ENCODE data around the gene KRT2. TPM values are rescaled to one million over a fixed set of nuclear protein-coding genes. Genes with fewer than 3 reads are reported as not detected.

Gene KRT2
- total RNA-seq, 2 donors from 2014 or later: 1.4 TPM; not detected in 1

- H3K36me3 ChIP-seq: no peaks in the 10 kb centered on the region
- no peaks in the 10 kb centered on the region for H3K9me3 ChIP-seq
- no peak overlapping the region for H3K4me3 ChIP-seq
- DNase-seq (ENCODE audit: low spot score) (no peak), ATAC-seq (ENCODE audit: insufficient number of reproducible peaks, low FRiP score, low read depth) (no peak)
- peaks cover 0 to 8% of the 10 kb centered on the region in 2 donors for H3K4me1 ChIP-seq (ENCODE audit: control insufficient read depth in 1 of 2, low read depth in 2 of 2)
- H3K27me3 ChIP-seq (replicated peaks; ENCODE audit: insufficient read depth): no peaks in the 10 kb centered on the region
- H3K27ac ChIP-seq: no peak overlapping the region
- TF ChIP-seq, protein P1, sequence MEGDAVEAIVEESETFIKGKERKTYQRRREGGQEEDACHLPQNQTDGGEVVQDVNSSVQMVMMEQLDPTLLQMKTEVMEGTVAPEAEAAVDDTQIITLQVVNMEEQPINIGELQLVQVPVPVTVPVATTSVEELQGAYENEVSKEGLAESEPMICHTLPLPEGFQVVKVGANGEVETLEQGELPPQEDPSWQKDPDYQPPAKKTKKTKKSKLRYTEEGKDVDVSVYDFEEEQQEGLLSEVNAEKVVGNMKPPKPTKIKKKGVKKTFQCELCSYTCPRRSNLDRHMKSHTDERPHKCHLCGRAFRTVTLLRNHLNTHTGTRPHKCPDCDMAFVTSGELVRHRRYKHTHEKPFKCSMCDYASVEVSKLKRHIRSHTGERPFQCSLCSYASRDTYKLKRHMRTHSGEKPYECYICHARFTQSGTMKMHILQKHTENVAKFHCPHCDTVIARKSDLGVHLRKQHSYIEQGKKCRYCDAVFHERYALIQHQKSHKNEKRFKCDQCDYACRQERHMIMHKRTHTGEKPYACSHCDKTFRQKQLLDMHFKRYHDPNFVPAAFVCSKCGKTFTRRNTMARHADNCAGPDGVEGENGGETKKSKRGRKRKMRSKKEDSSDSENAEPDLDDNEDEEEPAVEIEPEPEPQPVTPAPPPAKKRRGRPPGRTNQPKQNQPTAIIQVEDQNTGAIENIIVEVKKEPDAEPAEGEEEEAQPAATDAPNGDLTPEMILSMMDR (IDR thresholded peaks at IDR 0.05): no peak
Measured at GRCh38 chr12:52692254-52692653, 40.2 kb upstream of the KRT2 start.

- ATAC-seq (ENCODE audit: insufficient number of reproducible peaks, low FRiP score, low read depth) (no peak), DNase-seq (ENCODE audit: low spot score) (no peak)
- TF ChIP-seq, protein P1 (IDR thresholded peaks at IDR 0.05): no peak
- Histone ChIP-seq H3K36me3 (no peaks in the 10 kb centered on the region), H3K9me3 (no peaks in the 10 kb centered on the region), H3K4me3 (no peak overlapping the region), H3K27ac (no peak overlapping the region), H3K4me1 (ENCODE audit: control insufficient read depth in 1 of 2, low read depth in 2 of 2) (peaks cover 0 to 8% of the 10 kb centered on the region in 2 donors), H3K27me3 (replicated peaks; ENCODE audit: insufficient read depth) (no peaks in the 10 kb centered on the region)
Measured at GRCh38 chr12:52691841-52692150, 39.8 kb upstream of the KRT2 start.

DNA sequence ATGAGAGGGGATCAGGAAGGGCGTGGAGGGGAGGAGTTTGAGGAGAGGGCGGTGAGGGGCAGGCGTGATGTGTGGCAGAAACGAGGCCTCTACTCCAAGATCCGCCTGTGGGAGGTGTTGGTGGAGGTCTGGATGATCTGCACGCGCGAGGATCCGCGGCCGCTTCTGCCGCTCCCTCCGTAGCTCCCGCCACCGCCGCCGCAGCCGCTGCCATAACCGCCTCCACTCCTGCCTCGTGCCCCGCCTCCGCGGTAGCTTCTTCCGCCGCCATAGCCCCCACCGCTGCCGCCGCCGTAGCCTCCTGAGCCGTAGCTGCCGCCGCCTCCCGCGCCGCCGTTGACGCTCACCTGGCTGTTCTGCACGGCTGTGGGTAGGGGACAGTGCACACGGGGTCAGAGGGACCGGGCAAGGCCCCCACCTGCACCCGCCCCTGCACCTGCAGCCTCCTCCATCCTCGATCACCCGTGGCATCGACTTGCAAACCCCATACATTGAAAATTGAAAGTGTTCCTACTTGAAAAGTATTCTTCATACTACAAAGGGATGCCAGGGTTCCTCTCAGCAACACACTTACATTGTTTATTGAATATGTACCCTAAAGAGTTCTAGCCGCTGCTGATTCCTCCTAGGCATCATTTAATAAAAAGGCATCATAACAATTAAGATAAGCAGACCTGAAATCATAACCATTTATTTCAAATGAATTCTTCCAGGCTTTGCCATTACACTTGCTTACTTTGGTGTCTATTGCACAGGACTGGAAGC is 39.2 kb upstream of the KRT2 start:
- H3K27me3 ChIP-seq (replicated peaks; ENCODE audit: insufficient read depth): no peaks in the 10 kb centered on the region
- no peak for ATAC-seq (ENCODE audit: insufficient number of reproducible peaks, low FRiP score, low read depth)

DNA sequence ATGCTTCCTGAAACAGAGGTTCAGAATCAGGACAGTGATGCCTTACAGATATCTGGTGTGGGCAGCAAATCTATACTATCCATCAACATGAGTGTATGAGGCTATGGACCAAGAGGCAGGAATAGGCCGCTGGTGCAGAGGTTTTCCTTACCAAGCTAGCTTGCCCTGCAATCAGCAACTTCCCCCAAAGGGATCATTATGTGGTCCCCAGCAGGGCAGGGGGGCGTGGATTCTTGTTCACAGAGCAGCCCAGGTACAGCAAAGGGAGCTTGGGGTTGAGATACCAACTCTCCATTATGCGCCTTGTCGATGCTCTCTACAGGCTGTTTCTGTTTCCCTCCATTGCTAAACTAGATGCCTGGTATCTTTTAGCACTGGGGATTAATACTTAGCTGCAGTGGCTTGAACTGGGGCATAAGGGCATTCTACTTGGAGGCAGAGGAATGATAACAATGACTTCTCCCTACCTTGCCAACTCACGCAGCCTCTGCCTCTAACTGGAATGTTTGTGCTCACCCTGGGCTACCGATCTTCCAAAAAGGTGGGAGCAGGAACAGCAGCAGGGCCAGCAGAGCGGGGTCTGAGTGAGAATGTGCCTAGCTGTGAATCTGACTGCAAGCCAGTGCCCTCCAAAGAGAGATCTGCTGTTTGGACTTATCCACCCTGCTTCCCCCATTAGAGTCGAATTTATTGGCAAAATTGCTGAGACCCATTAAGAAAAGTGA is 38.5 kb upstream of the KRT2 start:
- ATAC-seq (ENCODE audit: insufficient number of reproducible peaks, low FRiP score, low read depth): no peak
- Histone ChIP-seq H3K9me3 (no peaks in the 10 kb centered on the region), H3K27ac (no peak overlapping the region), H3K4me3 (peak overlapping the region; percentile 61), H3K36me3 (no peaks in the 10 kb centered on the region), H3K4me1 (ENCODE audit: control insufficient read depth in 1 of 2, low read depth in 2 of 2) (peaks cover 0 to 8% of the 10 kb centered on the region in 2 donors), H3K27me3 (replicated peaks; ENCODE audit: insufficient read depth) (no peaks in the 10 kb centered on the region)
- TF ChIP-seq, protein P1 (IDR thresholded peaks at IDR 0.05): no peak
- no peak for DNase-seq (ENCODE audit: low spot score)

More for the DNA sequence above, 39.2 kb upstream of the KRT2 start:
- TF ChIP-seq, protein P1 (IDR thresholded peaks at IDR 0.05): no peak
- no peaks in the 10 kb centered on the region for H3K36me3 ChIP-seq
- no peak overlapping the region for H3K27ac ChIP-seq
- peaks cover 0 to 8% of the 10 kb centered on the region in 2 donors for H3K4me1 ChIP-seq (ENCODE audit: control insufficient read depth in 1 of 2, low read depth in 2 of 2)
- H3K4me3 ChIP-seq: peak overlapping the region; percentile 61
- no peaks in the 10 kb centered on the region for H3K9me3 ChIP-seq
- DNase-seq (ENCODE audit: low spot score): no peak

DNA sequence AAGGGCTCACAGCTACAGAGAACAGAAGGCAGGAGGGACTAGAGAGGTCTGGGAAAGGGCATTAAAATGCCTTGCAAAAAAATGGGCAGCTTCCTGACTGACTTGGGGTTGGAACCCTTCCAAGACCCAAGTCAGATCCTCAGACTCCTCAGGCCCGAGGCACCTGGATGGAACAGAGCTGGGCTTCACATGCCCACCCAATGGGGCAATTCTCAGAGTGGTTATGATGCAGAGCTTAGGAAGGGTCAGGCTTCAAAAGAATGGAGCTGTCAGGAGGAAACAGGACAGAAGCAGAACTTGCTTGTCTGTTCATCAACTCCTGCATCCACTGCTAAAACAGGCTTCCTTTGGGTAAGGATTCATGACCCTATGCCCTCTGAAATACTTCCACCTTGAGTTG is 37.9 kb upstream of the KRT2 start:
- no peaks in the 10 kb centered on the region for H3K36me3 ChIP-seq
- DNase-seq (ENCODE audit: low spot score) (no peak), ATAC-seq (ENCODE audit: insufficient number of reproducible peaks, low FRiP score, low read depth) (no peak)
- H3K9me3 ChIP-seq: no peaks in the 10 kb centered on the region
- H3K4me1 ChIP-seq (ENCODE audit: control insufficient read depth in 1 of 2, low read depth in 2 of 2): peaks cover 0 to 8% of the 10 kb centered on the region in 2 donors
- TF ChIP-seq, protein P1 (IDR thresholded peaks at IDR 0.05): no peak
- H3K4me3 ChIP-seq: no peak overlapping the region
- H3K27me3 ChIP-seq (replicated peaks; ENCODE audit: insufficient read depth): no peaks in the 10 kb centered on the region
- H3K27ac ChIP-seq: no peak overlapping the region

All from thoracic aorta (tissue), 2 donors.